CD4-positive, alpha-beta T cell treated with Interleukin-15 for 4 hours (primary cell): ENCODE measurements around the gene PURB.
"Not testable (repeated sequence)": the region's sequence is repeated elsewhere in the genome, so short reads cannot be mapped to it uniquely, and the experiment has no call there.

Experiments
- DNase-seq: peaks from one replicate; pipeline ENCODE4 v3.0.0-alpha.2; 2020; ENCODE audit warnings: low spot score

Gene PURB

DNA sequence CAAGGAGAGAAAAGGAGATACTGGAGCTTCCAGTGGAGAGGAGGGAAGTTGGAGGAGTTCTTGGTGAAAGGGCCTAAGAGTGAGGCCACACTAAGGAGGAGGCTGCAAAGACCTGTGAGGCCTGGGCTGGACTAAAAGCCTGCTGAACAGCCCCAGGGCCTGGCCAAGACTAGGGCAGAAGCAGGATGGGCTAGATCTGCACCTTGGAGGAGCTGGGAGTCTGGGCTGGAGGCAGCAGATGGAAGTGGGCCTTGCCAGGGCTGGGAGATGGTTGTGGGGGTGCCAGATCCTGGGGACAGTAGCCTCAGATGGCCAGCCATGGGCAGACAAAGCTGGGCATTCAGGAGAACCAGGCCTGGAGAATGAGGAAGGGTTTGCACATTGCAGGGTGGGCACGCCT lies 6.5 kb upstream of the PURB start:
- DNase-seq, result no peak

- peak; percentile 46 for DNase-seq
Measured at GRCh38 chr7:44891372-44891771, 6.0 kb upstream of the PURB start.

DNA sequence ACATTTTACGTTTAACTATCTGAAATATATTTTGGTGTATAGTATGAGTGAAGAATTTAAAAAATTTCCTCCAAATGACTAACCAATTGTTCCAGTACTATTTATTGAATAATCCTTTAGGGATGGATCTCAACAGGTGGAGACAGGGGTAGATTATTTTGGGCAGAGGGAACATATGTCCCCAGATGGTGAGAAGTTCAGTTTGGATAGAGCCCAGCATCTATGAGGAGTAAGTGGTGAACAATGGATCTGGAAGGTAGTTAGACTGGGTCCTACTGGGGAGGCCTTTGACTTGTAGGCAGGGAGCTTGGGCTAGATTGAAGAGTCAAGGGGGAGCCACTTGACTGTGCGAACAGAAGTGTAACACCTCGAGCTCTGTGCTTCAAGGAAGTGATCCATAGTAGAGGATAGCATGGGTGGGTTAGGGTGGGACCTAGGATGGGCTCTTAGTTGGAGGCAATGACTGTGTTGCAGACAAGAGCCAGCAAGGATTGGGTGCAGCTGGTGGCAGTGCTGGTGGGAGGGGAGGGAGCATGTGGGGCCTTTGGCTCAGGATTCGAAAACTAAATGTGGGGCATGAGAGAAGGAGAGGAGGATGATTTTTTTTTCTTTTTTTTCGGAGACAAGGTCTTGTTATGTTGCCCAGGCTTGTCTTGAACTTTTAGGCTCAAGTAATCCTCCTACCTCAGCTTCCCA lies 3.9 kb upstream of the PURB start:
- DNase-seq, result no peak

DNA sequence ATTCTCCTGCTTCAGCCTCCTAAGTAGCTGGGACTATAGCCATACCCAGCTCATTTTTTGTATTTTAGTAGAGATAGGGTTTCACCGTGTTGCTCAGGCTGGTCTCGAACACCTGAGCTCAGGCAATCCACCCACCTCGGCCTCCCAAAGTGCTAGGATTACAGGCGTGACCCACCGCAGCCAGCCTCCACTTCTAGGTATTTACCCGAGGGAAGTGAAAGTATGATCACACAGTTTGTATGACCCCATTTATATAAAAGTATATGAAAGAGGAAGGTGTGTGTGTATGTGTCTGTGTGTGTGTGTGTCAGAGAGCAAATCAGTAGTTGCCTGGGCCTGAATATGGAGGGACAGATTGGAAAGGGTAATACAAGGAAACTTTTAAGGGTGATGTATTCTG lies 2.0 kb upstream of the PURB start:
- DNase-seq, result no peak

DNA sequence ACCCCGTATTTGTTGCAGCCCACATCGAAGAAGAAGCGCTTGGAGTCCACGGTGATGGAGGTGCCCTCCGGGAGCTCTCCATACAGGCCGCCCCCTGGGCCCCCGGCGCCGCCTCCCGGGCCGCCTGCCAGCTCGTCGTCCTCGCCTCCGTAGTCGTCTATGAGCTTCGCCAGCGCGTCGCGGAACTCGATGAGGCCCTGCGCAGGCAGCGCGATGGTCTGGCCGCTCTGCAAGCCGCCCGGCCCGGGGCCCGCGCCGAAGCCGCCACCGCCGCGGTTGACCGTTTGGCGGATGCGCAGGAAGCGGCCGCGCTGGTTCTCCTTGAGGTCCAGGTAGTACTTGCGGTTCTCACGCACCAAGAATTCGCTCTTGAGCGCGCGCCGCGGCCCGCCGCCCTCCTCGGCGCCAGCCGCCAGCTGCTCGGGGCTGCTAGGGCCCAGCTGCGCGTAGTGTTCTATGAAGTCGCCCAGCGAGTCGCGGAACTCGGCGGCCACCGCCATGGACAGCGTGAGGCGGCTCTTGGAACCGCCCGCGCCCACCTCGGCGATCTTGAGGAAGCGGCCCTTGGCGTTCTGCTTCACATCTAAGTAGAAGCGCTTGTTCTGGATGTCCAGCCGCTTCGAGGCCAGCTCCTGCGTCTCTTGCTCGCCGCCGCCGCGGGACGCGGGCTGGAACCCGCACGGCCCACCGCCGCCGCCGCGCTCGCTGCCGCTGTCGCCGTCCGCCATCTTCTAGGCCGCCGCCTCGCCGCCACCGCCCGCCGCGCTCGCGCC lies 523 bp downstream of the PURB start:
- peak; percentile 36 for DNase-seq

- DNase-seq, result no peak
Measured at GRCh38 chr7:44883961-44884620, 1.2 kb downstream of the PURB start.

DNA sequence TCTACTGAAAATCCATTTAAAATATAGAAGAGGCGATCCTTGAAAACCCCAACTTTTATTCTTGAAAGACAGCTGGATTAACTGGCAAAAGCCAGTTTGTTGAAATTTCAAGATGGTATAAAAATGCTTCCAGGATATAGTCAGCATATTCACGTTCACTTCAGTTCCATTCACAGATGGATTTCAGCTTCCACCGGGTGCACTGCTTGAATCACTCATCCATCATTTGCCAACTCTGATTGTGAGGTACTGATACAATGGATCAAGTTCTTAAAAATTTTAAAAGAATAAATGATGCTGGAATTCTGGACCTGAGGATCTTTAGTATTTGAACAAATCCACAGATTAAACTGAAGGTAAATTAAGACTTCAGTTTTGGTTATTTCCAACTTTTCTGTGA lies 2.4 kb downstream of the PURB start:
- DNase-seq, result no peak

DNA sequence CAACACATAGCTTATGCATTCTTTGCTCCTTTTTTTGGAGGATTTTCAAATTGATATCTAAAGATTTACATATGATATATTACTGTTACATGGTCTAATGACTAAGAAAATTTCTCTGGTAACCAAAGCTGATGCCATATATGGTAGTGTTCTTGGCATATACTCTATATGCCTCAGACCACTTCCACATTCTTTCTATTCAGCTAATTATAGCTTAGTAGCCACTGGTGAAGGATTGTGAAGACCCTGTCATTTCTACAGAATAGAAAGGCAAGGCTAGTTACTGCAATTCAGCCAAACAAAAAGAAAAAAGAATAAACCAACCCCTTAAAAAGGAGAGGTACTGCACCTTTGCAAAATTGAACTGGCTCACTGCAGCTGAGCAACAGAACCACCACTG lies 3.7 kb downstream of the PURB start:
- DNase-seq, result no peak

DNA sequence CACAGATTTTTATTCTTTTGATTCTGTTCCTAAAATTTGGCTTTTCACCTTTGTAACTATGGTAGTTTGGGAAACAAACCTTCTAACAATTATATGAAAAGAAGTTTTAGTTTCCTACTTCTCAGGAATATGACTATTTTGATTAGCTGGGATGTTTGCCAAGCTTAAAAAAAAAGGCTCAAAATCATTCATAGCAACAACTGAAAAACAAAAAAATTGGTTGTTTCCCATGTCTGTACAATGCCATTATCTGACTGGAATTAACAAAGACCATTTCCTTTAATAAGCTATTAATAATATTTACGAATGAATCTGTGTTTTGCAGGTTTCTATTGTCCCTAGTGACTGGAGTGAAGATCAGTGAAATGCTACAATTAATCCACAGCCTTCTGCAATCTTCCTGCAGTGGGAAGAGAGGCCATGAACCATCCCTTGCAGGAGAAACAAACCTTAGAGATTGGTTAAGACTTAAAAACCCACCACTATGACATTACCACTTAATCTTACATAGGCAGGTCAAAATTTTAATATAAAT lies 4.2 kb downstream of the PURB start:
- no peak for DNase-seq

DNA sequence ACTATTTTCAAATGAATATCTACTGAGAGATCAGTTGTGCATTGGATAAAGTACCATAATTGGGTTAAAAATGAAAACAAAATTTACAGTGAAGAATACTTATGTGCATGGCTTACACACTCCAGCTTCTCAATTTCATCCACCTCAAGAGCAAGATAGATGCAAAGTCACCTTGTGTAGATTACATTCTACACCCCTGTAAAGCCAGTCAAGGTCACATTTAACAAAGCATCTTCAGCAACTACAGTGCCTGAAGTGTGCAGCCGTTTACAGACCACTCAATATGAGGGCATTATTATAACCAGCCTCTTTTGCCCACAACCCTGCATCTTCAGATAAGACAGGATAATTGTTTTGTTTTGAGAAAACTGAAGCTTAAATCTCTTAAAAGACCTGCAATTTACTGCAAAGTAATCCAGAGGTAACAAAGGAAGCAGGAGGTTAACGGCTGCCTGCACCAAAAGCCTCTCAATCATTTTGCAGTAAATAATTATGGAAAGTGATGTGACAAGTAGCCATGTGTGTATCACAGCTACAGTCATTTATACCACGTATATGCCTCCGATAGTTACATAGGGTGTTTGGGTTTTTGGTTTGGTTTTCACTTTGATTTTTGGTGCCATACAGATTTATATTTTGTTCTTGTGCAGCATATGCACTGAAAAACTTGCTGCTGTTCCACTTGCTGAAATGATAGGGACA lies 4.9 kb downstream of the PURB start:
- DNase-seq, result no peak

DNA sequence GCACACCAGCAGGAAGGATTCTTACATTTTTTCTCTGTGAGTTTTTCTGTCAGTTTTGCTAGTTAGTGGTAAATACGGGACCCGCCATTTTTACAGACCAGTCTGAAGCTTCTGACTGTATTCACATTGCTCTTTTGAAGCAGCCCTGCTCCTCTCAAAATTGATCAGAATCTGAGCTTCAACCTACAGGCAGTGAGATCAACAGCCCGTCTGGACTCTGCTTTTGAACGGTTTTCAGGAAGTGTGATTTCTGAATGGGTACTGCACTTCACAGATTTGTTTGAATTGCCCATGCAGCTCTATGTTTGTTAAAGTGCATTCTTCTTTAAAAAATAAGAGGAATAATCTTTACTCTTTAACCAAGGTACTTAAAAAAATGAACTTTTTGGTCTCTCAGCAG lies 8.9 kb downstream of the PURB start:
- no peak for DNase-seq

DNA sequence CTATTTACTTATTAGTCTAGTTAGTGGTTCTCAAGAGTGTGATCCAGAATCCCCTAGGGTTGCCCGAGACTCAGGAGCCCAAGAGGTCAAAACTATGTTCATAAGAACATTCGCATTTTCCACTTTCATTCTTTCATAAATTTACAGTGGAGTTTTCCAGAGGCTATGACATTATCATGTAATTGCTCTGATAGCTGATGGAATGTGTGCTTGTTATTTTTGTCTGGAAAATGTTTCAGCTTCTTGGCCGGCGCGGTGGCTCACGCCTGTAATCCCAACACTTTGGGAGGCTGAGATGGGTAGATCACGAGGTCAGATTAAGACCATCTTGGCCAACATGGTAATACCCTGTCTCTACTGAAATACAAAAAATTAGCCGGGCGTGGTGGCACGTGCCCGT lies 10.1 kb downstream of the PURB start:
- DNase-seq, result no peak

- DNase-seq, result no peak
Measured at GRCh38 chr7:44872787-44873186, 12.5 kb downstream of the PURB start.

DNA sequence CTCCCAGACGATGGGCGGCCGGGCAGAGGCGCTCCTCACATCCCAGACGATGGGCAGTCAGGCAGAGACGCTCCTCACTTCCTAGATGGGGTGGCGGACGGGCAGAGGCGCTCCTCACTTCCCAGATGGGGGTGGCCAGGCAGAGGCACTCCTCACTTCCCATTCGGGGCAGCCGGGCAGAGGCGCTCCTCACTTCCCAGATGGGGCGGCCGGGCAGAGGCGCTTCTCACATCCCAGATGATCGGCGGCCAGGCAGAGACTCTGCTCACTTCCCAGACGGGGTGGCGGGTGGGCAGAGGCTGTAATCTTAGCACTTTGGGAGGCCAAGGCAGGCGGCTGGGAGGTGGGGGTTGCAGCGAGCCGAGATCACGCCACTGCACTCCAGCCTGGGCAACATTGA lies 13.4 kb downstream of the PURB start:
- not testable (repeated sequence) for DNase-seq

DNA sequence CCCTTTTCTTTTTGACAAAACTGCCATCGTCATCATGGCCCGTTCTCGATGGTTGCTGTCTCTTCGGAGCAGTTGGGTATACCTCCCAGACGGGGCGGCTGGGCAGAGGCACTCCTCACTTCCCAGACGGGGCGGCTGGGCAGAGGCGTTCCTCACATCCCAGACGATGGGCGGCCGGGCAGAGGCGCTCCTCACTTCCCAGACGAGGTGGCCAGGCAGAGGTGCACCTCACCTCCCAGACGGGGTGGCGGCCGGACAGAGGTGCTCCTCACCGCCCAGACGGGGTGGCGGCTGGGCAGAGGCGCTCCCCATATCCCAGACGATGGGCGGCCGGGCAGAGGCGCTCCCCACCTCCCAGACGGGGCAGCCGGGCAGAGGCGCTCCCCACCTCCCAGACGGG lies 14.6 kb downstream of the PURB start:
- not testable (repeated sequence) for DNase-seq

DNA sequence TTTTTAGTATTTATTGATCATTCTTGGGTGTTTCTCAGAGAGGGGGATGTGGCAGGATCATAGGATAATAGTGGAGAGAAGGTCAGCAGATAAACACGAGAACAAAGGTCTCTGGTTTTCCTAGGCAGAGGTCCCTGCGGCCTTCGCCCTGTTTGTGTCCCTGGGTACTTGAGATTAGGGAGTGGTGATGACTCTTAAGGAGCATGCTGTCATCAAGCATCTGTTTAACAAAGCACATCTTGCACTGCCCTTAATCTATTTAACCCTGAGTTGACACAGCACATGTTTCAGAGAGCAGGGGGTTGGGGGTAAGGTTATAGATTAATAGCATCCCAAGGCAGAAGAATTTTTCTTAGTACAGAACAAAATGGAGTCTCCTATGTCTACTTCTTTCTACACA lies 15.0 kb downstream of the PURB start:
- DNase-seq, result not testable (repeated sequence)

- DNase-seq, result no peak
Measured at GRCh38 chr7:44867073-44867995, 18.0 kb downstream of the PURB start.

DNA sequence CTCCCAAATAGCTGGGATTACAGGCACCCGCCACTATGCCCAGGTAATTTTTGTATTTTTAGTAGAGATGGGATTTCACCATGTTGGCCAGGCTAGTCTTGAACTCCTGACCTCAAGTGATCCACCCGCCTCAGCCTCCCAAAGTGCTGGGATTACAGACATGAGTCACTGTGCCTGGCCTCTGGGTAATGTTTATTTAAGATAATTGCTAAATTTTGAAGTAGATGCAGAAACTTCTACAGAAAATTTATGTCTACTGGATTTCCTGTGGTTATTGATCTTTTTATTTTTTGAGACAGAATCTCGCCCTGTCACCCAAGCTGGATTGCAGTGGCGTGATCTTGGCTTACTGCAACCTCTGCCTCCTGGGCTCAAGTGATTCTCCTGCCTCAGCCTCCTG lies 23.4 kb downstream of the PURB start:
- not testable (repeated sequence) for DNase-seq

- DNase-seq, result no peak
Measured at GRCh38 chr7:44858161-44858560, 27.2 kb downstream of the PURB start.

GRCh38 chr7:44854644-44855364 lies 30.5 kb downstream of the PURB start:
- DNase-seq, result no peak

GRCh38 chr7:44853391-44853790 lies 31.9 kb downstream of the PURB start:
- DNase-seq, result no peak
